Measurements from ENCODE around the gene HGFAC.

HGFAC gene

DNA sequence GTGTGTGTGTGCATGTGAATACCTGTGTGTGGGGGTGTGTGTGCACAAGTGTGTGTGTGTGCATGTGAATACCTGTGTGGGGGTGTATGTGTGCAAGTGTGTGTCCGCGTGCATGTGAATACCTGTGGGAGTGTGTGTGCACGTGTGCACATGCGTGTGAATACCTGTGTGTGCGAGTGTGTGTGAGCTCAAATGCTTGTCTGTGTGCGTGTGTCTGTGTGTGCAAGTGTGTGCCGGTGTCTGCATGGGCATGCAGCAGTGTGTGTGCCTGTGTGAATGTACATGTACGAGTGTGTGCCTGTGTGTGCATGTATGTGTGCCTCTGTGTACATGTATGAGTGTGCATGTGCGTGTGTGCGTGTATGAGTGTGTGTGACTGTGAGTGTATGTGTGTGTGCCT lies 26.4 kb downstream of the HGFAC start:
- H3K4me3 ChIP-seq (ENCODE audit: low read length), result no peak overlapping the region
- no peaks in the 10 kb centered on the region for H3K9me3 ChIP-seq (ENCODE audit: control insufficient read depth, low read depth, low read length)
- H3K4me1 ChIP-seq (ENCODE audit: control insufficient read depth, low read depth, low read length), result no peaks in the 10 kb centered on the region
- peaks cover 49% of the 10 kb centered on the region for H3K27me3 ChIP-seq (ENCODE audit: control insufficient read depth, insufficient read depth, low read length)
- no peaks in the 10 kb centered on the region for H3K36me3 ChIP-seq (ENCODE audit: control insufficient read depth, low read depth, low read length)
- no peak overlapping the region for H3K27ac ChIP-seq (ENCODE audit: low read length)
- H3K9ac ChIP-seq (ENCODE audit: low read length), result no peak overlapping the region

DNA sequence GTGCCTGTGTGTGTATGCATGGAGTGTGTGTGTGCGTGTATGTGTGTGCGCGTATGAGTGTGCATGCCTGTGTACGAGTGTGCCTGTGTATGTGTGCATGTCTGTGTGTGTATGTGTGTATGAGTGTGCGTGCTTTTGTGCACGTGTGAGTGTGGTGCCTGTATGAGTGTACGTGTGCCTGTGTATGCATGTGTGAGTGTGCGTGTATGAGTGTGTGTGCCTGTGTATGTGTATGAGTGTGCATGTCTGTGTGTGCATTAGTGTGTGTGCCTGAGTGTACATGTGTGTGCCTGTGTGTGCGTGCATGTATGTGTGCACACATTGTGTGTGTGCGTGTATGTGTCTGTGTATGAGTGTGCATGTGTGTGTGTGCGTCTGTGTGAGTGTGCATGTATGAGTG lies 27.0 kb downstream of the HGFAC start:
- Histone ChIP-seq H3K4me1 (ENCODE audit: control insufficient read depth, low read depth, low read length) (no peaks in the 10 kb centered on the region), H3K27ac (ENCODE audit: low read length) (no peak overlapping the region), H3K27me3 (ENCODE audit: control insufficient read depth, insufficient read depth, low read length) (peaks cover 45% of the 10 kb centered on the region), H3K36me3 (ENCODE audit: control insufficient read depth, low read depth, low read length) (no peaks in the 10 kb centered on the region), H3K9ac (ENCODE audit: low read length) (no peak overlapping the region), H3K4me3 (ENCODE audit: low read length) (no peak overlapping the region), H3K9me3 (ENCODE audit: control insufficient read depth, low read depth, low read length) (no peaks in the 10 kb centered on the region)

DNA sequence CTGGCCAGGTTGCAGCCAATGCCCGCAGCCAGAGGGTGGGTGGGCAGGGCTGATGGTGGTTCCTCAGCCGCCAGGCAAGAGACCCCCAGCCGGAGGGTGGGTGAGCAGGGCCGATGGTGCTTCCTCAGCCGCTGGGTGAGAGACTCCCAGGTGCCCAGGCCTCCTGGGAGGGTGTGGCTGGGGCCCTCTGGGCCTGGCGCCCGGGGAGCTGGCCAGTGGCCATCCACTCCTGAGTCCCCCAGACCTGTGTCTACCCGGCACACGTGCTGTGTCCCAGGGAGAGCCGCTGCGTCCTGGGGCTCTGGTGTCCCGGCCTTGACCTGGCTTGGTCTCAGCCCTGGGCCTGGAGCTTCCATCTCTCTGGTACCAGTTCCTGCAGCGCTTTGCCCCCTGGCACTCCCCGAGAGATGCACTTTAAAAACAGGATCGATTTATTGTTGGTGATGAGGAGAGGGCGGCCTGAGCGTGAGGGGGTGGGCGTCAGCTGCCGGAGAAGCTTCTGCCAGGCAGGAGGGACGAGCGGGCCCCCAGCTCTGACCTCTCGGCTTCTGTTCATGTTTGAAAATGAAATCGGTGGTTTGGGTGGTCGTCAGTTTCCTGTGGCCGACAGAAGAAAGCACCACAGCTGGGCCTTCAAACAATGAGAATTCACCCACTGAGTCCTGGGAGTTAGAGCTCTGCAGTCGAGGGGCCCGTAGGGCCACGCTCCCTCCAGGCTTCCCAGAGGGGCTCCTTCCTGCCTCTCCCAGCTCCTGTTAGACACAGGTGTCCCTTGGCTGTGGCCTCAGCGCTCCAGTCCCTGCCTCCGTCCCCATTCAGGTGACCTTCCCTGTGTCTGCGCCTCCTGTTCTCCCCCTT lies 27.8 kb downstream of the HGFAC start:
- Histone ChIP-seq H3K9ac (ENCODE audit: low read length) (no peak overlapping the region), H3K4me1 (ENCODE audit: control insufficient read depth, low read depth, low read length) (no peaks in the 10 kb centered on the region)

DNA sequence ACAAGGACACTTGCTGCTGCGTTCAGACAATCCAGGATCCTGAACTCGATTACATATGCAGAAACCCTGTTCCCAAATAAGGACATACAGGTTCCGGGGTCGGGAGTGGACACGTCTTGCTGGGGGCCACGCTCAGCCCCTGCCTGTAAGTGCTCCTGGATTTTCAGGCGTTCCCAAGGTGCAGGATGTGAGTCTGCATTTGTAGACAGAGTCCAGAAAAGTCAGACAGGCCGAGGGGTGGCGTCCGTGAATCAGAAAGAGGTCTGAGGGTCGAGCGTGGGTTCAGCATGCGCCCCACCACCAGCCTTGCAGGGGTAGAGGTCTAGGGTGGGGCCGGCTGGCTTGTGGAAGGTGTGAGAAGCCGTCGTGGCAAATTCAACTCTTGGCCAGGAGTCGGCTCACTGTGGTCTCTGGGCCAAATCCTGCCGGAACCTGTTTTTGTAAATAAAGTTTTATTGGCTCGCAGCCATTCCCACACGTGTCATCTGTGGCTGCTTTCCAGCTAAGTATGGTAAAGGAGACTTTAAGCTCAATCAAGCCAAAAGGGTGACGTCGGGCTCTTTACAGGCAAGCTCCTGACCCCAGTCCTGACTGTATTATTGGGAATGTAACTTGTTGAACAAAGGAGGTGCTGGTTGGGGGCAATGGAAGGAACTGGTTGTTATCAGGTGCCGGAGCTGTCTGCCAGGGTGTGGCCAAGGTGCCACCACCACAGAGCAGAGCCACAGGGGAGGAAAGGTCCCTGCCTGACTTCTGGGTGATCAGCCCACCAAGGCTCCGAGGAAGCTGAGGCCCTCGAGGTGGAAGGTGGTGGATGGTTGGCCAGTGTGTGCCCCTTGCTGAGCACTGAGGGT lies 28.7 kb downstream of the HGFAC start:
- H3K4me1 ChIP-seq (ENCODE audit: control insufficient read depth, low read depth, low read length), result no peaks in the 10 kb centered on the region
- no peak overlapping the region for H3K27ac ChIP-seq (ENCODE audit: low read length)
- no peak overlapping the region for H3K4me3 ChIP-seq (ENCODE audit: low read length)
- H3K27me3 ChIP-seq (ENCODE audit: control insufficient read depth, insufficient read depth, low read length), result peaks cover 43% of the 10 kb centered on the region
- H3K36me3 ChIP-seq (ENCODE audit: control insufficient read depth, low read depth, low read length), result no peaks in the 10 kb centered on the region
- H3K9me3 ChIP-seq (ENCODE audit: control insufficient read depth, low read depth, low read length), result no peaks in the 10 kb centered on the region
- H3K9ac ChIP-seq (ENCODE audit: low read length), result no peak overlapping the region

More for the DNA sequence above, 27.8 kb downstream of the HGFAC start:
- no peaks in the 10 kb centered on the region for H3K36me3 ChIP-seq (ENCODE audit: control insufficient read depth, low read depth, low read length)
- no peak overlapping the region for H3K4me3 ChIP-seq (ENCODE audit: low read length)
- no peak overlapping the region for H3K27ac ChIP-seq (ENCODE audit: low read length)
- peaks cover 43% of the 10 kb centered on the region for H3K27me3 ChIP-seq (ENCODE audit: control insufficient read depth, insufficient read depth, low read length)
- H3K9me3 ChIP-seq (ENCODE audit: control insufficient read depth, low read depth, low read length), result no peaks in the 10 kb centered on the region

GRCh38 chr4:3471098-3471760 lies 29.5 kb downstream of the HGFAC start:
- peaks cover 40% of the 10 kb centered on the region for H3K27me3 ChIP-seq (ENCODE audit: control insufficient read depth, insufficient read depth, low read length)
- H3K9ac ChIP-seq (ENCODE audit: low read length), result no peak overlapping the region
- no peaks in the 10 kb centered on the region for H3K9me3 ChIP-seq (ENCODE audit: control insufficient read depth, low read depth, low read length)
- no peaks in the 10 kb centered on the region for H3K4me1 ChIP-seq (ENCODE audit: control insufficient read depth, low read depth, low read length)
- H3K4me3 ChIP-seq (ENCODE audit: low read length), result no peak overlapping the region
- H3K27ac ChIP-seq (ENCODE audit: low read length), result no peak overlapping the region
- no peaks in the 10 kb centered on the region for H3K36me3 ChIP-seq (ENCODE audit: control insufficient read depth, low read depth, low read length)

DNA sequence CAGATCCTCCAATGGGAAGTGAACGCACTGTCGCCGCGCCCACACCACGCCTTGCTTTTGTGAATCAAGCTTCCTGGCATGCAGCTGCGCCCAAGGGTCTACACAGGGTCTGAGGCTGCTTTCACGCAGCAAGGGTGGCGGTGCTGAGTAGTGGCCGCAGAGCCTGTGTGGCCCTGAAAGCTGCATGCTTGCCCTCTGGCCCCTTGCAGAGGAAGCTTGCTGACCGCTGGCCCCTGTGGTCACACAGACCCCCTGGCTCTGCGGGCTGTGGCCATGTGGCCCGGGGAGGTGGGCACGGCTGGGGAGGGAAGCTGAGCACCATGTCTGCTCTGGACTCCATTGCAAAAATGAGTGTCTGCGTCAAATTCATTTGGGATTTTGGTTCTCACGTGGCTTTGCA lies 30.1 kb downstream of the HGFAC start:
- Histone ChIP-seq H3K9me3 (ENCODE audit: control insufficient read depth, low read depth, low read length) (no peaks in the 10 kb centered on the region), H3K36me3 (ENCODE audit: control insufficient read depth, low read depth, low read length) (no peaks in the 10 kb centered on the region), H3K27me3 (ENCODE audit: control insufficient read depth, insufficient read depth, low read length) (peaks cover 40% of the 10 kb centered on the region), H3K27ac (ENCODE audit: low read length) (no peak overlapping the region), H3K4me1 (ENCODE audit: control insufficient read depth, low read depth, low read length) (no peaks in the 10 kb centered on the region), H3K9ac (ENCODE audit: low read length) (no peak overlapping the region), H3K4me3 (ENCODE audit: low read length) (no peak overlapping the region)

- Histone ChIP-seq H3K27me3 (ENCODE audit: control insufficient read depth, insufficient read depth, low read length) (peaks cover 40% of the 10 kb centered on the region), H3K9me3 (ENCODE audit: control insufficient read depth, low read depth, low read length) (no peaks in the 10 kb centered on the region), H3K36me3 (ENCODE audit: control insufficient read depth, low read depth, low read length) (no peaks in the 10 kb centered on the region), H3K4me3 (ENCODE audit: low read length) (no peak overlapping the region), H3K9ac (ENCODE audit: low read length) (no peak overlapping the region), H3K27ac (ENCODE audit: low read length) (no peak overlapping the region), H3K4me1 (ENCODE audit: control insufficient read depth, low read depth, low read length) (no peaks in the 10 kb centered on the region)
Measured at GRCh38 chr4:3472411-3473141, 30.8 kb downstream of the HGFAC start.

DNA sequence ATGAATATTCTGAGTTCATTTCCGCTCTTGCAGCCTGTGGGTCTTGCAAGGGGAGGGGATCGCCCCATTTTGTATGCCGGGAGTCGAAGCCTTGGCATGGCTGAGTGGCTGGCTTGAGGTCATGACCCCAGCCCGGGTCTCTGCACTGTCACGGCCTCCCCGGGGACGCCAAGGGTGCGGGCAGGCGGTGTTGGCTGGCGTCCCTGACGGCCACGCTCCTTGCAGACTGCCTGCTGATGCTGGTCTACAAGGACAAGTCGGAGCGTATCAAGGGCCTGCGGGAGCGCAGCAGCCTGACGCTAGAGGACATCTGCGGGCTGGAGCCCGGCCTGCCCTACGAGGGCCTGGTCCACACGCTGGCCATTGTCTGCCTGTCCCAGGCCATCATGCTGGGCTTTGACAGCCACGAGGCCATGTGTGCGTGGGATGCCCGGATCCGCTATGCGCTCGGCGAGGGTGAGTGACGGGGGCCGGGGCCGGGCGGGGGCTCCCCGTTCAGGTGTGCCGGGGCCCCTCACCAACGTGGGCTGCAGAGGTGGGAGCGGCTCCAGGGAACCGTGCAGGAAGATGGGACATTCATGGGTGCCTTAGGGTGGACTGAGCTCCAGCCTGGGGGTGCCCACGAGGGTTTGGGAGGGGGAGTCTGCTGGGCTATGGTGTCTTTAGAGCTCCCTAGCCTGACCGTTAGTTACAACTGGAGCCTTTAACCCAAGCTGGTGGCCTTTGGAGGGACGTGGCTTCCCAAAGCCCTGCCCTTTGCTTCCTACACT lies 31.6 kb downstream of the HGFAC start:
- no peak overlapping the region for H3K27ac ChIP-seq (ENCODE audit: low read length)
- no peak overlapping the region for H3K9ac ChIP-seq (ENCODE audit: low read length)
- H3K9me3 ChIP-seq (ENCODE audit: control insufficient read depth, low read depth, low read length), result no peaks in the 10 kb centered on the region
- peaks cover 40% of the 10 kb centered on the region for H3K27me3 ChIP-seq (ENCODE audit: control insufficient read depth, insufficient read depth, low read length)
- peaks cover 5% of the 10 kb centered on the region for H3K4me1 ChIP-seq (ENCODE audit: control insufficient read depth, low read depth, low read length)
- H3K4me3 ChIP-seq (ENCODE audit: low read length), result no peak overlapping the region
- H3K36me3 ChIP-seq (ENCODE audit: control insufficient read depth, low read depth, low read length), result no peaks in the 10 kb centered on the region

DNA sequence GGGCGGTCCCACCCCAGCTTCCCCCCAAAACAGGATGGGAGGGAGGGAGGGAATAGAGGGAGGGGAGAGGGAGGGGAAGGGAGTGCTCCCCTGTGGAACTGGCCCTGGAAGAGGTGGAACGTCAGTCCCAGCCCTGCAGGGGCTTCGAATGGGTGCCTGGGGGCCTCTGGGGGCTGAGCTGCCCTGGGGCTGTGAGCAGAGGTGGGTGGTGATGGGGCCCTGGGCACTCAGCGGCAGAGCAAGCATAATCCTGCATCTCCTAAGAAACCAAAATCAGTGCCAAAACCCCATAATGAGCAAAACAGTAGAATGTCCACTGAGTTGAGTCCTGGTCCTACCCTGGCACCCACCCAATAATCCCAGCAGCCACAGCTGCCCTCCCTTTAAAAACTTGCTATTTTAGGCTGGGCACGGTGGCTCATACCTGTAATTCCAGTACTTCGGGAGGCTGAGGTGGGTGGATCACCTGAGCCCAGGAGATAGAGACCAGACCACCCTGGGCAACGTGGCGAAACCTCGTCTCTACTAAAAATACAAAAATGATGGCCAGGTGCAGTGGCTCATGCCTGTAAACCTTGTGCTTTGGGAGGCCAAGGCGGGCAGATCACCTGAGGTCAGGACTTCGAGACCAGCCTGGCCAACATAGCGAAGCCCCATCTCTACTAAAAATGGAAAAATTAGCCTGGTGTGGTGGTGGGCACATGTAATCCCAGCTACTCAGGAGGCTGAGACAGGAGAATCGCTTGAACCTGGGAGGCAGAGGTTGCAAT lies 32.4 kb downstream of the HGFAC start:
- Histone ChIP-seq H3K9ac (ENCODE audit: low read length) (no peak overlapping the region), H3K27me3 (ENCODE audit: control insufficient read depth, insufficient read depth, low read length) (peaks cover 48% of the 10 kb centered on the region), H3K27ac (ENCODE audit: low read length) (no peak overlapping the region), H3K9me3 (ENCODE audit: control insufficient read depth, low read depth, low read length) (no peaks in the 10 kb centered on the region), H3K4me1 (ENCODE audit: control insufficient read depth, low read depth, low read length) (peaks cover 5% of the 10 kb centered on the region), H3K36me3 (ENCODE audit: control insufficient read depth, low read depth, low read length) (no peaks in the 10 kb centered on the region), H3K4me3 (ENCODE audit: low read length) (no peak overlapping the region)

GRCh38 chr4:3475041-3475712 lies 33.4 kb downstream of the HGFAC start:
- H3K9me3 ChIP-seq (ENCODE audit: control insufficient read depth, low read depth, low read length), result no peaks in the 10 kb centered on the region
- no peaks in the 10 kb centered on the region for H3K36me3 ChIP-seq (ENCODE audit: control insufficient read depth, low read depth, low read length)
- H3K27me3 ChIP-seq (ENCODE audit: control insufficient read depth, insufficient read depth, low read length), result peaks cover 50% of the 10 kb centered on the region
- peaks cover 5% of the 10 kb centered on the region for H3K4me1 ChIP-seq (ENCODE audit: control insufficient read depth, low read depth, low read length)
- no peak overlapping the region for H3K4me3 ChIP-seq (ENCODE audit: low read length)
- no peak overlapping the region for H3K27ac ChIP-seq (ENCODE audit: low read length)
- no peak overlapping the region for H3K9ac ChIP-seq (ENCODE audit: low read length)

All from iPS-18a (cell line).